OCI-LY7 (cell line): ENCODE measurements around the gene NDUFAF5. TPM values are rescaled to one million over a fixed set of nuclear protein-coding genes. Genes with fewer than 3 reads are reported as not detected.

ENCODE experiments used
- BruUV-seq: library from RNA; stranded (reverse); fragments of 400-500 nt; replicated peaks from 2 replicates; lab custom pipeline; 2021; lab: Mats Ljungman, UMichigan
- CTCF ChIA-PET: fragments of 300-600 bp; sonication (Branson Sonifier 250); formaldehyde crosslinking; loops from one replicate; lab custom pipeline; 2022; ENCODE audit warnings: antibody characterized with exemption; ENCODE audit not compliant: unreplicated experiment; lab: Charles Lee
- POLR2A ChIA-PET: fragments of 300-600 bp; sonication (Branson Sonifier 250); formaldehyde crosslinking; loops from one replicate; lab custom pipeline; 2022; ENCODE audit warnings: antibody characterized with exemption; lab: Charles Lee
- DNase-seq: peaks from one replicate; pipeline ENCODE4 v3.0.0-alpha.2; 2015; ENCODE audit warnings: low spot score
- H2AFZ ChIP-seq: fragments of 200-600 bp; sonication (generic), shearing (Covaris generic); 2 replicates; pipeline ENCODE4 v1.6.1; 2014; ENCODE audit warnings: mild to moderate bottlenecking, antibody characterized with exemption, low read length, moderate library complexity
- H3K27ac ChIP-seq: fragments of 200-600 bp; sonication (generic); 2 replicates; pipeline ENCODE4 v1.5.1; 2014; ENCODE audit warnings: mixed run types, low read depth, mild to moderate bottlenecking, moderate library complexity, low read length, inconsistent platforms; ENCODE audit not compliant: poor library complexity, severe bottlenecking
- H3K36me3 ChIP-seq: fragments of 200-600 bp; sonication (generic); 2 replicates; pipeline ENCODE4 v1.6.1; 2014; ENCODE audit warnings: mild to moderate bottlenecking, antibody characterized with exemption, low read length, moderate library complexity, mixed read lengths; ENCODE audit not compliant: insufficient read depth
- H3K4me1 ChIP-seq: fragments of 200-600 bp; sonication (generic); 2 replicates; pipeline ENCODE4 v1.5.1; 2014; ENCODE audit warnings: mild to moderate bottlenecking, low read length; ENCODE audit not compliant: insufficient read depth, poor library complexity, severe bottlenecking
- H3K4me2 ChIP-seq: fragments of 200-600 bp; sonication (generic); 2 replicates; pipeline ENCODE4 v1.6.1; 2014; ENCODE audit warnings: mild to moderate bottlenecking, low read length
- H3K4me3 ChIP-seq: fragments of 200-600 bp; sonication (generic); 2 replicates; pipeline ENCODE4 v1.5.1; 2014; ENCODE audit warnings: mild to moderate bottlenecking, low read depth, low read length; ENCODE audit not compliant: poor library complexity, severe bottlenecking
- H3K79me2 ChIP-seq: fragments of 200-600 bp; sonication (generic); 2 replicates; pipeline ENCODE4 v1.6.1; 2016; ENCODE audit warnings: low read depth, mild to moderate bottlenecking, low read length, moderate library complexity, mixed read lengths; ENCODE audit not compliant: insufficient read depth
- H3K9me2 ChIP-seq: fragments of 200-600 bp; sonication (generic); 2 replicates; pipeline ENCODE4 v1.6.1; 2016; ENCODE audit warnings: mild to moderate bottlenecking, low read length, mixed read lengths; ENCODE audit not compliant: insufficient read depth
- H3K9me3 ChIP-seq: fragments of 200-600 bp; sonication (generic); 2 replicates; pipeline ENCODE4 v1.6.1; 2014; ENCODE audit warnings: mild to moderate bottlenecking, mixed run types, low read length, mixed read lengths
- H4K20me1 ChIP-seq: fragments of 200-600 bp; sonication (generic); 2 replicates; pipeline ENCODE4 v1.6.1; 2014; ENCODE audit warnings: mild to moderate bottlenecking, antibody characterized with exemption, low read length, moderate library complexity, mixed read lengths; ENCODE audit not compliant: insufficient read depth
- EZH2phosphoT487 ChIP-seq: fragments of 200-600 bp; sonication (generic); IDR thresholded peaks from 2 replicates; pipeline ENCODE4 v1.6.1; 2018; ENCODE audit warnings: low read depth, borderline replicate concordance, mild to moderate bottlenecking, mixed run types, antibody characterized with exemption, low read length, moderate library complexity, mixed read lengths
- intact Hi-C: fragments of 100-400 bp; cut with micrococcal nuclease; formaldehyde crosslinking; loops from one replicate; pipeline ENCODE4 v1.10.0; 2022; ENCODE audit not compliant: unreplicated experiment
- total RNA-seq, 2 experiments: library from RNA; depleted of rRNA in 1 of 2; stranded (reverse); fragments of >200 nt in 1 of 2; shearing (Covaris generic) in 1 of 2; gene quantifications; 2 replicates each; pipeline ENCODE4 v1.2.3, GENCODE V29; 2014 to 2022
- TF ChIP-seq, protein P1 (sequence below): fragments of 200-600 bp; sonication (generic); conservative IDR thresholded peaks from 2 replicates; pipeline ENCODE4 v1.5.1; 2014; ENCODE audit warnings: mild to moderate bottlenecking, antibody characterized with exemption, low read length, moderate library complexity, mixed read lengths

NDUFAF5 gene
- total RNA-seq, 2 experiments from 2014 or later, result 27.3 to 35.4 TPM

DNA sequence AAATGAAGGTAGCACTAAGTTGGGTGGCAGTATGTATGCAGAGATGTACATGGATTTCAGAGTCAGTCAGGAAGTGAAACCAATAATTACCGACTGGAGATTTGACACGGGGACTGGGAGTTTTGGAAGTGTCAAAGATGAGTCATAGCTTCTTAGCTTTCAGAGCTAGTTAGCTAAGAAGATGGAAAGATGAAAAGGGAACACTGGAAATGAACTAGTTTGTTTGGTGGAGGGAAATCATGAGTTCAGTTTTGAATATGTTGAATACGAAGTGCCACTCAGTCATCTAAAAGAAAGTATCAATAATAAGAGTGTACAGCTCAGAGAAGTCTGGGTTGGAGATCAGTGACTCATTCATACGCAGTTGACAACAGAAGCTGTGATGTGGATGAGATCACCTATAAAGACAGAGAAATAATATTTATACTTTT lies 7.6 kb upstream of the NDUFAF5 start:
- TF ChIP-seq EZH2phosphoT487, result no peak
- TF ChIP-seq, protein P1, sequence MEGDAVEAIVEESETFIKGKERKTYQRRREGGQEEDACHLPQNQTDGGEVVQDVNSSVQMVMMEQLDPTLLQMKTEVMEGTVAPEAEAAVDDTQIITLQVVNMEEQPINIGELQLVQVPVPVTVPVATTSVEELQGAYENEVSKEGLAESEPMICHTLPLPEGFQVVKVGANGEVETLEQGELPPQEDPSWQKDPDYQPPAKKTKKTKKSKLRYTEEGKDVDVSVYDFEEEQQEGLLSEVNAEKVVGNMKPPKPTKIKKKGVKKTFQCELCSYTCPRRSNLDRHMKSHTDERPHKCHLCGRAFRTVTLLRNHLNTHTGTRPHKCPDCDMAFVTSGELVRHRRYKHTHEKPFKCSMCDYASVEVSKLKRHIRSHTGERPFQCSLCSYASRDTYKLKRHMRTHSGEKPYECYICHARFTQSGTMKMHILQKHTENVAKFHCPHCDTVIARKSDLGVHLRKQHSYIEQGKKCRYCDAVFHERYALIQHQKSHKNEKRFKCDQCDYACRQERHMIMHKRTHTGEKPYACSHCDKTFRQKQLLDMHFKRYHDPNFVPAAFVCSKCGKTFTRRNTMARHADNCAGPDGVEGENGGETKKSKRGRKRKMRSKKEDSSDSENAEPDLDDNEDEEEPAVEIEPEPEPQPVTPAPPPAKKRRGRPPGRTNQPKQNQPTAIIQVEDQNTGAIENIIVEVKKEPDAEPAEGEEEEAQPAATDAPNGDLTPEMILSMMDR, result no peak
- Histone ChIP-seq H3K9me2 (no peaks in the 10 kb centered on the region), H2AFZ (no peak overlapping the region), H3K36me3 (peaks cover 94% of the 10 kb centered on the region), H3K4me1 (peaks cover 18% of the 10 kb centered on the region), H4K20me1 (peaks cover 26% of the 10 kb centered on the region), H3K4me3 (no peak overlapping the region), H3K9me3 (no peaks in the 10 kb centered on the region), H3K79me2 (peaks cover 8% of the 10 kb centered on the region; the same call in 1 of the 2 replicates), H3K27ac (no peak overlapping the region), H3K4me2 (no peak overlapping the region)
- DNase-seq, result no peak
- no TSS peak for BruUV-seq
- POLR2A ChIA-PET, result interaction anchor here (0.6 to 1.5 kb wide), 4 partner anchors 10 to 231 kb away, joined by 3 to 4 read pairs (median 4); no protein-coding TSS in a partner anchor
- CTCF ChIA-PET, result no interaction called here
- intact Hi-C loops, result no loop called here

DNA sequence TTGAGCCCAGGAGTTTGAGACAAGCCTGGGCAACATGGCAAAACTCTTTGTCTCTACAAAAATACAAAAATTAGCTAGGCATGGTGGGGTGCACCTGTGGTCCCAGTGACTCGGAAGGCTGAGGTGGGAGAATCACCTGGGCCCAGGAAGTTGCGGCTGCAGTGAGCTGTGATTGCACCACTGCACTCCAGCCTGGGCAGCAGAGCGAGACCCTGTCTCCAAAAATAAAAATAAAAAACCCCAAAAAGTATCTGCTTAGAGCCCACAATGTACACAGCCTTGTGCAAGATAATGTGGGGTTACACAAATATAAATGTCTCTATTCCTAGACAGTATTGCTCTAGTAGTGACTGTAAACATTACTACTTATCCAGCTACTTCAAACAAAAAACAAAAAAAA lies 6.0 kb upstream of the NDUFAF5 start:
- H3K79me2 ChIP-seq, result peaks cover 25% of the 10 kb centered on the region
- intact Hi-C loops, result no loop called here
- CTCF ChIA-PET, result no interaction called here

More for the DNA sequence above, 6.0 kb upstream of the NDUFAF5 start:
- no peak overlapping the region for H2AFZ ChIP-seq
- no peak overlapping the region for H3K4me3 ChIP-seq
- no peaks in the 10 kb centered on the region for H3K9me2 ChIP-seq
- TF ChIP-seq, protein P1, result no peak
- no peak for TF ChIP-seq EZH2phosphoT487
- no TSS peak for BruUV-seq
- peak; percentile 50 for DNase-seq
- no peak overlapping the region for H3K27ac ChIP-seq
- H3K4me1 ChIP-seq, result peaks cover 24% of the 10 kb centered on the region
- peaks cover 20% of the 10 kb centered on the region; the same call in 1 of the 2 replicates for H4K20me1 ChIP-seq
- H3K36me3 ChIP-seq, result peaks cover 86% of the 10 kb centered on the region
- peak overlapping the region; percentile 33 for H3K4me2 ChIP-seq
- POLR2A ChIA-PET, result interaction anchor here (1.2 kb wide), 1 partner anchor 12 kb away, joined by 3 read pairs; no protein-coding TSS in a partner anchor
- H3K9me3 ChIP-seq, result no peaks in the 10 kb centered on the region
